ENCODE data around the gene AKIRIN2. TPM values are rescaled to one million over a fixed set of nuclear protein-coding genes. Genes with fewer than 3 reads are reported as not detected.

AKIRIN2 gene
- total RNA-seq, 1 donor from 2014 or later: 34.1 TPM

GRCh38 chr6:87639373-87639772 lies 62.7 kb downstream of the AKIRIN2 start:
- DNase-seq (ENCODE audit: low read depth): no peak
- TF ChIP-seq, protein P1, sequence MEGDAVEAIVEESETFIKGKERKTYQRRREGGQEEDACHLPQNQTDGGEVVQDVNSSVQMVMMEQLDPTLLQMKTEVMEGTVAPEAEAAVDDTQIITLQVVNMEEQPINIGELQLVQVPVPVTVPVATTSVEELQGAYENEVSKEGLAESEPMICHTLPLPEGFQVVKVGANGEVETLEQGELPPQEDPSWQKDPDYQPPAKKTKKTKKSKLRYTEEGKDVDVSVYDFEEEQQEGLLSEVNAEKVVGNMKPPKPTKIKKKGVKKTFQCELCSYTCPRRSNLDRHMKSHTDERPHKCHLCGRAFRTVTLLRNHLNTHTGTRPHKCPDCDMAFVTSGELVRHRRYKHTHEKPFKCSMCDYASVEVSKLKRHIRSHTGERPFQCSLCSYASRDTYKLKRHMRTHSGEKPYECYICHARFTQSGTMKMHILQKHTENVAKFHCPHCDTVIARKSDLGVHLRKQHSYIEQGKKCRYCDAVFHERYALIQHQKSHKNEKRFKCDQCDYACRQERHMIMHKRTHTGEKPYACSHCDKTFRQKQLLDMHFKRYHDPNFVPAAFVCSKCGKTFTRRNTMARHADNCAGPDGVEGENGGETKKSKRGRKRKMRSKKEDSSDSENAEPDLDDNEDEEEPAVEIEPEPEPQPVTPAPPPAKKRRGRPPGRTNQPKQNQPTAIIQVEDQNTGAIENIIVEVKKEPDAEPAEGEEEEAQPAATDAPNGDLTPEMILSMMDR (IDR thresholded peaks at IDR 0.05; ENCODE audit: insufficient read depth, low read length, poor library complexity, severe bottlenecking): no peak
- Histone ChIP-seq H3K27me3 (ENCODE audit: control insufficient read depth, insufficient read depth, low read length) (no peaks in the 10 kb centered on the region), H3K36me3 (ENCODE audit: control insufficient read depth, insufficient read depth, low read length) (no peaks in the 10 kb centered on the region), H3K4me3 (ENCODE audit: low read depth, low read length) (no peak overlapping the region)

DNA sequence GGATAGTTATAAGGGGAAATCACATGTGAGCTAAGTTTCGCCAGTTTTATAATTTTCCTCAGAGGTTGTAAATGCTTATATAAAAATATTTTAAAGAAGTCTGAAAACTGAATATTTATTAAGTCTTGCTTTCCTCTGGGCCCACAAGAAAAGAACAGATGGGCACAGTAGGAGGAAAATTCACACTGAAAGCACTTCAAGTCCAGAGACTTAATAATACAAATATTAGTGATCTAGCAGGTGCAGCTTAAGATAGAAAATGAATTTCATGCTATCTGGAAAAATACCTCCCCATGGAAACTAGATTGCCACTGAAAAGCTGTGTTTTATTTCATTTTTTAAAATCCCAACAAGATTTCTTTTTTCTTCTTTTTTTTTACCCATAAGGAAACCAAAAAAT lies 64.9 kb downstream of the AKIRIN2 start:
- TF ChIP-seq, protein P1 (IDR thresholded peaks at IDR 0.05; ENCODE audit: insufficient read depth, low read length, poor library complexity, severe bottlenecking): no peak
- no peaks in the 10 kb centered on the region for H3K36me3 ChIP-seq (ENCODE audit: control insufficient read depth, insufficient read depth, low read length)
- H3K27me3 ChIP-seq (ENCODE audit: control insufficient read depth, insufficient read depth, low read length): no peaks in the 10 kb centered on the region
- no peak overlapping the region for H3K4me3 ChIP-seq (ENCODE audit: low read depth, low read length)
- DNase-seq (ENCODE audit: low read depth): no peak

DNA sequence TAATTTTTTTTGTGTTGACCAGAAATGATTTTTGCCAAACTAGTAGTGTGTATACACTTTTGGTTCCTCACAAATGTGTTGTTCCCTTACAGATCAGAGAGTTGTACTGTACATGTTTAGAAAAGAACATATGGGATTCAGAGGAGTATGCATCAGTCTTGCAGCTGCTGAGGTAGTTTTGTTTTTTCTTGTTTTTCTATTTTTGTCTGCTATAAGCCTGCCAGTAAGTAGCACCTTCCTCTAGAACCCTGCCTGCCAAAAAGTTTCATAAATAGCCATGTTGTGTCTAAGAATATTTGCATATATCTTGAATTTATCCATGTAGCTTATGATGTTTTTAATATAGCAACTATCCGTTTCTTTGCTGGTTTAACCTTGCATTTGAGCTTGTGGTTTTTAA lies 65.7 kb downstream of the AKIRIN2 start:
- no peak for DNase-seq (ENCODE audit: low read depth)
- H3K4me3 ChIP-seq (ENCODE audit: low read depth, low read length): no peak overlapping the region
- no peaks in the 10 kb centered on the region for H3K27me3 ChIP-seq (ENCODE audit: control insufficient read depth, insufficient read depth, low read length)
- TF ChIP-seq, protein P1 (IDR thresholded peaks at IDR 0.05; ENCODE audit: insufficient read depth, low read length, poor library complexity, severe bottlenecking): no peak
- no peaks in the 10 kb centered on the region for H3K36me3 ChIP-seq (ENCODE audit: control insufficient read depth, insufficient read depth, low read length)

DNA sequence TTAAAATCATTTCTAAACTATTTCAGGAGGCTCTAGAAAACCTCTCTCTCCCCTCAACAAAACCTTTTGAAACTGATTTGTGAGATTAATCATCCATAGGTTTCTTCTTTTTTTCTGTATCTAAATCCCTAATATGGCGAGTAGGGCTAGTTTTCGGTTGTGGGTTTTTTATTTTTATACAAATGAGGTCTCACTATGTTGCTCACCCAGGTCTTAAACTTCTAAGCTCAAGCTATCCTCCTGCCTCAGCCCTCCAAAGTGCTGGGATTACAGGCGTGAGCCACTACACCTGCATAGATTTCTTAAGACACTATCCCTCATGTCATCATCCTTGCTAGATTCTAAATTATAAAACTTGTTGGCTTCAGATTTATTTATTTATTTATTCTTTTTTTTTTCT lies 68.2 kb downstream of the AKIRIN2 start:
- TF ChIP-seq, protein P1 (IDR thresholded peaks at IDR 0.05; ENCODE audit: insufficient read depth, low read length, poor library complexity, severe bottlenecking): no peak

GRCh38 chr6:87630746-87631145 lies 71.3 kb downstream of the AKIRIN2 start:
- no peak overlapping the region for H3K4me3 ChIP-seq (ENCODE audit: low read depth, low read length)
- H3K36me3 ChIP-seq (ENCODE audit: control insufficient read depth, insufficient read depth, low read length): no peaks in the 10 kb centered on the region
- no peak for DNase-seq (ENCODE audit: low read depth)
- H3K27me3 ChIP-seq (ENCODE audit: control insufficient read depth, insufficient read depth, low read length): no peaks in the 10 kb centered on the region
- TF ChIP-seq, protein P1 (IDR thresholded peaks at IDR 0.05; ENCODE audit: insufficient read depth, low read length, poor library complexity, severe bottlenecking): no peak

More for the DNA sequence above, 68.2 kb downstream of the AKIRIN2 start:
- H3K4me3 ChIP-seq (ENCODE audit: low read depth, low read length): no peak overlapping the region
- H3K36me3 ChIP-seq (ENCODE audit: control insufficient read depth, insufficient read depth, low read length): no peaks in the 10 kb centered on the region
- DNase-seq (ENCODE audit: low read depth): no peak
- no peaks in the 10 kb centered on the region for H3K27me3 ChIP-seq (ENCODE audit: control insufficient read depth, insufficient read depth, low read length)

DNA sequence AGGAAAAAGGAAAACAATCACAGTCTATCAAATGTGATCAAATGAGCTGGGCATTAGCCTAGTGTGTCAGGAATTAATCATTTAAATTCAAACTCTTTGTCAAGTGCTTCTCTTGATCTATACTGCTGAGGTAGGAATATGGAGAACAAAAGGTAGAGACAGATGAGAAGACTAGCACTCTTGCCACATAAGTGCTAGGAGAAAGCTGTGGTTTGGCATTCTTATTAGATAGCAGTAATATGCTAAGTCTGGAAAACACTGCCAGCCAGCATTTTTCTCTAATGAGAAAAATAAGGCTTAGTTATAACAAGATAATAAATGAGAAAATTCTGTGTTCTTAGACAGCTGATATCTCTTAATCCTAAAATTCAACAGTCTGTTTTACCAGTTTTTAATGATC lies 73.2 kb downstream of the AKIRIN2 start:
- Histone ChIP-seq H3K4me3 (ENCODE audit: low read depth, low read length) (no peak overlapping the region), H3K27me3 (ENCODE audit: control insufficient read depth, insufficient read depth, low read length) (no peaks in the 10 kb centered on the region), H3K36me3 (ENCODE audit: control insufficient read depth, insufficient read depth, low read length) (no peaks in the 10 kb centered on the region)
- no peak for DNase-seq (ENCODE audit: low read depth)
- TF ChIP-seq, protein P1 (IDR thresholded peaks at IDR 0.05; ENCODE audit: insufficient read depth, low read length, poor library complexity, severe bottlenecking): no peak

Measured in kidney epithelial cell (primary cell).